GM12878 (cell line): ENCODE results near the gene DDX53. TPM values are rescaled to one million over a fixed set of nuclear protein-coding genes. Genes with fewer than 3 reads are reported as not detected.

Source experiments
- ATAC-seq: fragments of 200-7000 bp; cut with Tn5 transposase; 3 replicates; pipeline ENCODE4 v1.9.1; 2020; ENCODE audit warnings: mild to moderate bottlenecking, moderate library complexity
- BruUV-seq: library from RNA; stranded (reverse); fragments of 400-500 nt; replicated peaks from 2 replicates; lab custom pipeline; 2021; lab: Mats Ljungman, UMichigan
- CTCF ChIA-PET: fragments of 300-600 bp; sonication (Branson Sonifier 250); formaldehyde crosslinking; extraction: SDS; loops from one replicate; lab custom pipeline; 2021; ENCODE audit warnings: inconsistent platforms; lab: Yijun Ruan, JAX
- POLR2A ChIA-PET: fragments of 350-600 bp; formaldehyde crosslinking; extraction: SDS; loops from one replicate; lab custom pipeline; 2021; ENCODE audit warnings: inconsistent platforms; lab: Charles Lee
- RAD21 ChIA-PET: fragments of 300-600 bp; sonication (Branson Sonifier 250); formaldehyde crosslinking; loops from one replicate; lab custom pipeline; 2023; ENCODE audit warnings: antibody characterized with exemption; ENCODE audit not compliant: unreplicated experiment; lab: Charles Lee
- SMC1A ChIA-PET: fragments of 300-600 bp; sonication (Branson Sonifier 250); formaldehyde crosslinking; loops from one replicate; lab custom pipeline; 2023; ENCODE audit not compliant: unreplicated experiment, uncharacterized antibody; lab: Charles Lee
- DNase-seq: peaks from one replicate; pipeline ENCODE4 v3.0.0-alpha.2; 2011; ENCODE audit warnings: low read depth, low spot score
- FAIRE-seq: peaks from 3 replicates; lab custom pipeline; 2011; peaks lifted over from hg19 to GRCh38; lab: Jason Lieb, UNC
- H2AFZ ChIP-seq: 2 replicates; pipeline ENCODE4 v1.6.0; 2011; ENCODE audit warnings: low read depth, low read length, control low read depth; ENCODE audit not compliant: control insufficient read depth
- H3K27ac ChIP-seq: 2 replicates; pipeline ENCODE4 v1.5.1; 2011; ENCODE audit warnings: control low read depth; ENCODE audit not compliant: control insufficient read depth, insufficient read depth
- H3K27me3 ChIP-seq, 2 experiments: replicated peaks in 1 of 2; 2 replicates each; pipeline versions ENCODE4 v1.6.0 to v1.6.1; 2011; ENCODE audit warnings: low read length in 1 of 2; ENCODE audit not compliant: control insufficient read depth in 2 of 2, insufficient read depth in 2 of 2
- H3K36me3 ChIP-seq, 2 experiments: 2 replicates each; pipeline ENCODE4 v1.5.1; 2011; ENCODE audit warnings: low read length in 1 of 2; ENCODE audit not compliant: control insufficient read depth in 2 of 2, insufficient read depth in 2 of 2
- H3K4me1 ChIP-seq: 2 replicates; pipeline ENCODE4 v1.6.1; 2011; ENCODE audit warnings: mild to moderate bottlenecking, low read length, moderate library complexity, mixed read lengths; ENCODE audit not compliant: control insufficient read depth, insufficient read depth
- H3K4me2 ChIP-seq: 2 replicates; pipeline ENCODE4 v1.6.0; 2011; ENCODE audit warnings: control low read depth; ENCODE audit not compliant: control insufficient read depth, insufficient read depth
- H3K4me3 ChIP-seq: fragments of 200-600 bp; sonication (generic); 2 replicates; pipeline ENCODE4 v1.5.1; 2016
- H3K79me2 ChIP-seq: 2 replicates; pipeline ENCODE4 v1.6.0; 2011; ENCODE audit warnings: low read length; ENCODE audit not compliant: control insufficient read depth, insufficient read depth
- H3K9ac ChIP-seq: 2 replicates; pipeline ENCODE4 v1.8.0; 2011; ENCODE audit warnings: low read length, control low read depth, mixed read lengths; ENCODE audit not compliant: control insufficient read depth, insufficient read depth
- H3K9me3 ChIP-seq: replicated peaks from 3 replicates; pipeline ENCODE4 v1.5.1; 2011; ENCODE audit warnings: mild to moderate bottlenecking, low read length; ENCODE audit not compliant: control insufficient read depth, insufficient read depth
- H4K20me1 ChIP-seq: 2 replicates; pipeline ENCODE4 v1.6.0; 2011; ENCODE audit not compliant: control insufficient read depth, insufficient read depth
- ATF7 ChIP-seq: fragments of 450-650 bp; IDR thresholded peaks from 2 replicates; pipeline ENCODE4 v1.6.1; 2016; ENCODE audit warnings: low read depth, mild to moderate bottlenecking
- BRCA1 ChIP-seq: IDR thresholded peaks from 2 replicates; pipeline ENCODE4 v1.6.1; 2011; ENCODE audit warnings: low read depth, low read length, improper control_type of control experiment
- CHD1 ChIP-seq: IDR thresholded peaks from 2 replicates; pipeline ENCODE4 v1.6.1; 2012; ENCODE audit warnings: low read depth, low read length, improper control_type of control experiment
- CREM ChIP-seq: IDR thresholded peaks from 2 replicates; pipeline ENCODE4 v1.6.1; 2014; ENCODE audit warnings: antibody characterized with exemption, low read depth
- DPF2 ChIP-seq: fragments of 450-650 bp; IDR thresholded peaks from 2 replicates; pipeline ENCODE4 v1.6.1; 2017; ENCODE audit warnings: mild to moderate bottlenecking
- EED ChIP-seq: sonication (generic); IDR thresholded peaks from 2 replicates; pipeline ENCODE4 v1.6.1; 2016; ENCODE audit warnings: antibody characterized with exemption, low read depth
- ESRRA ChIP-seq: IDR thresholded peaks from 2 replicates; pipeline ENCODE4 v1.6.1; 2012; ENCODE audit warnings: mild to moderate bottlenecking, low read length, improper control_type of control experiment
- LARP7 ChIP-seq: fragments of 450-650 bp; IDR thresholded peaks from 2 replicates; pipeline ENCODE4 v1.6.1; 2017; ENCODE audit warnings: mild to moderate bottlenecking
- MTA2 ChIP-seq: fragments of 450-650 bp; IDR thresholded peaks from 2 replicates; pipeline ENCODE4 v1.6.1; 2016; ENCODE audit warnings: low read depth, mild to moderate bottlenecking, moderate library complexity
- SRF ChIP-seq, 2 experiments: IDR thresholded peaks; 2 replicates each; pipeline ENCODE4 v1.6.1; 2011; ENCODE audit warnings: low read depth in 2 of 2, low read length in 2 of 2, mild to moderate bottlenecking in 1 of 2, moderate library complexity in 1 of 2
- SUPT20H ChIP-seq: IDR thresholded peaks from 2 replicates; pipeline ENCODE4 v1.6.1; 2011; ENCODE audit warnings: low read depth, mild to moderate bottlenecking, low read length, moderate library complexity, borderline replicate concordance; ENCODE audit not compliant: control insufficient read depth
- WGBS: methylation state at CpG from one replicate; pipeline ENCODE4 v1.1.6; 2016; ENCODE audit warnings: low lambda C conversion rate; ENCODE audit not compliant: insufficient replicate concordance, insufficient coverage; ENCODE audit errors: missing lambda C conversion rate; 5-methylcytosine and 5-hydroxymethylcytosine counted together
- in situ Hi-C: fragments of 300-500 bp; cut with MboI; formaldehyde crosslinking; loops from 9 replicates; pipeline ENCODE4 v1.14.3; 2018; ENCODE audit warnings: mixed read lengths
- intact Hi-C: fragments of 100-400 bp; cut with micrococcal nuclease; formaldehyde crosslinking; loops from one replicate; pipeline ENCODE4 v1.14.2; 2022; ENCODE audit not compliant: unreplicated experiment
- polyA plus RNA-seq, 11 experiments: library from polyadenylated mRNA; depleted of rRNA in 4 of 11; unstranded in 6 of 11; stranded (reverse) in 5 of 11; fragments of >200 nt; fragmentation: Nextera tagmentation in 4 of 11; fragmentation: Illumina TruSeq in 1 of 11; extraction: Ambion mirVana in 4 of 11; extraction: Trizol in 1 of 11; gene quantifications; 1 replicate in 1 of 11; 2 replicates in 10 of 11; pipeline versions ENCODE4 v1.2.1 to v1.2.3, GENCODE V29; 2011 to 2016; ENCODE audit warnings: inconsistent platforms in 2 of 11, missing spikeins in 2 of 11, low read depth in 1 of 11
- total RNA-seq, 4 experiments: library from RNA; depleted of rRNA in 3 of 4; stranded (reverse); fragments of >200 nt in 3 of 4; fragmentation: Illumina TruSeq in 1 of 4; extraction: Trizol in 1 of 4; gene quantifications; 2 replicates each; pipeline versions ENCODE4 v1.2.1 to v1.2.3, GENCODE V29; 2013 to 2021

Gene DDX53
- total and polyA plus RNA-seq, 10 of the 15 experiments (the other 5 are each of a cell fraction or from before 2014, with no cell fraction given) = 0.12 TPM; not detected in 9

GRCh38 chrX:22952010-22952409 lies 47.8 kb upstream of the DDX53 start (continued):
- TF ChIP-seq CREM (no peak), SUPT20H (no peak), MTA2 (no peak)

GRCh38 chrX:22958250-22958649 lies 41.5 kb upstream of the DDX53 start:
- ChIA-PET CTCF (no interaction called here), SMC1A (no interaction called here), POLR2A (no interaction called here), RAD21 (no interaction called here)
- Histone ChIP-seq H3K79me2 (no peaks in the 10 kb centered on the region), H4K20me1 (no peaks in the 10 kb centered on the region), H3K27ac (no peak overlapping the region), H3K9me3 (no peaks in the 10 kb centered on the region), H3K4me3 (no peak overlapping the region), H3K9ac (no peak overlapping the region), H3K36me3 (no peaks in the 10 kb centered on the region), H2AFZ (no peak overlapping the region), H3K27me3 (no peaks in the 10 kb centered on the region), H3K4me2 (no peak overlapping the region), H3K4me1 (no peaks in the 10 kb centered on the region)
- FAIRE-seq (no peak), DNase-seq (no peak), ATAC-seq (no peak)
- no peak for TF ChIP-seq BRCA1
- TF ChIP-seq ESRRA = no peak
- no peak for TF ChIP-seq CHD1
- TF ChIP-seq EED = no peak
- TF ChIP-seq DPF2 = no peak
- TF ChIP-seq SRF (IDR thresholded peaks at IDR 0.05; ENCODE audit: low read depth in 2 of 2, low read length in 2 of 2) = no peak
- no peak for TF ChIP-seq ATF7
- TF ChIP-seq LARP7 = no peak
- intact Hi-C loops (no loop called here), in situ Hi-C loops (no loop called here)
- WGBS = 89% methylated on average over 2 of the region's 2 CpGs
- no TSS peak for BruUV-seq
